Stimulated activated CD8-positive, alpha-beta memory T cell treated with anti-CD3 and anti-CD28 coated beads, Interleukin-4, amount 100 ng/mL, for 48 hours (primary cell): ENCODE measurements around the gene ITGB1.
"Not testable (repeated sequence)": the region's sequence is repeated elsewhere in the genome, so short reads cannot be mapped to it uniquely, and the experiment has no call there.

Experiments
- DNase-seq: peaks from one replicate; pipeline ENCODE4 v3.0.0-alpha.2; 2020

ITGB1 gene

GRCh38 chr10:32980242-32980557 lies 22.2 kb upstream of the ITGB1 start:
- DNase-seq, result no peak

- not testable (repeated sequence) for DNase-seq
Observed at GRCh38 chr10:32979719-32980118, 21.7 kb upstream of the ITGB1 start.

GRCh38 chr10:32979041-32979440 lies 21.0 kb upstream of the ITGB1 start:
- no peak for DNase-seq

GRCh38 chr10:32977846-32978809 lies 20.1 kb upstream of the ITGB1 start:
- DNase-seq, result not testable (repeated sequence)

- no peak for DNase-seq
Observed at GRCh38 chr10:32976338-32976737, 18.3 kb upstream of the ITGB1 start.

- DNase-seq, result no peak
Observed at GRCh38 chr10:32972929-32973328, 14.9 kb upstream of the ITGB1 start.

- no peak for DNase-seq
Observed at GRCh38 chr10:32972460-32972859, 14.4 kb upstream of the ITGB1 start.

- DNase-seq, result no peak
Observed at GRCh38 chr10:32971536-32972091, 13.6 kb upstream of the ITGB1 start.

GRCh38 chr10:32970910-32971309 lies 12.9 kb upstream of the ITGB1 start:
- DNase-seq, result no peak

GRCh38 chr10:32964270-32964669 lies 6.2 kb upstream of the ITGB1 start:
- DNase-seq, result no peak

GRCh38 chr10:32963096-32963495 lies 5.1 kb upstream of the ITGB1 start:
- DNase-seq, result no peak

GRCh38 chr10:32962521-32962920 lies 4.5 kb upstream of the ITGB1 start:
- no peak for DNase-seq

- DNase-seq, result no peak
Observed at GRCh38 chr10:32961895-32962369, 3.9 kb upstream of the ITGB1 start.

- no peak for DNase-seq
Observed at GRCh38 chr10:32961343-32961894, 3.4 kb upstream of the ITGB1 start.

- no peak for DNase-seq
Observed at GRCh38 chr10:32960022-32960421, 2.0 kb upstream of the ITGB1 start.

- DNase-seq, result peak; percentile 48
Observed at GRCh38 chr10:32959006-32959920, 1.2 kb upstream of the ITGB1 start.

- DNase-seq, result peak; percentile 59
Observed at GRCh38 chr10:32957341-32958084, 517 bp downstream of the ITGB1 start.

GRCh38 chr10:32956365-32957197 lies 1.4 kb downstream of the ITGB1 start:
- no peak for DNase-seq

GRCh38 chr10:32955790-32956189 lies 2.2 kb downstream of the ITGB1 start:
- DNase-seq, result no peak

GRCh38 chr10:32955299-32955772 lies 2.7 kb downstream of the ITGB1 start:
- DNase-seq, result no peak
